Muscle of leg (tissue), 11 donors: ENCODE results near the gene GMEB2. TPM values are rescaled to one million over a fixed set of nuclear protein-coding genes. Genes with fewer than 3 reads are reported as not detected.

Experiments used
- DNase-seq: peaks from one replicate; pipeline ENCODE4 v3.0.0; 2013
- H3K27ac ChIP-seq: one replicate; pipeline ENCODE4 v1.5.1; 2013; ENCODE audit warnings: mild to moderate bottlenecking, low read length, control low read depth
- H3K27me3 ChIP-seq: one replicate; pipeline ENCODE4 v1.6.1; 2013; ENCODE audit warnings: low read length; ENCODE audit not compliant: control insufficient read depth, insufficient read depth
- H3K36me3 ChIP-seq: one replicate; pipeline ENCODE4 v1.6.1; 2013; ENCODE audit warnings: low read length; ENCODE audit not compliant: control insufficient read depth, insufficient read depth
- H3K4me1 ChIP-seq: one replicate; pipeline ENCODE4 v1.6.1; 2013; ENCODE audit warnings: low read length; ENCODE audit not compliant: control insufficient read depth, insufficient read depth
- H3K4me3 ChIP-seq: one replicate; pipeline ENCODE4 v1.5.1; 2013; ENCODE audit warnings: low read length, control low read depth
- H3K9me3 ChIP-seq: replicated peaks from 2 replicates; pipeline ENCODE4 v1.6.1; 2013; ENCODE audit warnings: low read depth, low read length; ENCODE audit not compliant: control insufficient read depth
- WGBS: methylation state at CpG from one replicate; pipeline ENCODE4 v1.1.5; 2013; ENCODE audit warnings: missing lambda C conversion rate; ENCODE audit not compliant: insufficient coverage; 5-methylcytosine and 5-hydroxymethylcytosine counted together
- polyA plus RNA-seq, 8 donors: library from polyadenylated mRNA; unstranded; fragments of 120-200 nt; gene quantifications; one replicate each; pipeline versions ENCODE4 v1.2.1 to v1.2.3, GENCODE V29; 2013; ENCODE audit warnings: inconsistent platforms in 1 of 8, low replicate concordance in 1 of 8; ENCODE audit not compliant: insufficient read length in 8 of 8, insufficient read depth in 1 of 8
- total RNA-seq: library from RNA; stranded (reverse); fragments of 120-200 nt; gene quantifications from one replicate; pipeline ENCODE4 v1.2.4, GENCODE V29; 2013

GMEB2 gene
- total and polyA plus RNA-seq, 9 donors = 5.9 to 9.5 (median 7.8) TPM

DNA sequence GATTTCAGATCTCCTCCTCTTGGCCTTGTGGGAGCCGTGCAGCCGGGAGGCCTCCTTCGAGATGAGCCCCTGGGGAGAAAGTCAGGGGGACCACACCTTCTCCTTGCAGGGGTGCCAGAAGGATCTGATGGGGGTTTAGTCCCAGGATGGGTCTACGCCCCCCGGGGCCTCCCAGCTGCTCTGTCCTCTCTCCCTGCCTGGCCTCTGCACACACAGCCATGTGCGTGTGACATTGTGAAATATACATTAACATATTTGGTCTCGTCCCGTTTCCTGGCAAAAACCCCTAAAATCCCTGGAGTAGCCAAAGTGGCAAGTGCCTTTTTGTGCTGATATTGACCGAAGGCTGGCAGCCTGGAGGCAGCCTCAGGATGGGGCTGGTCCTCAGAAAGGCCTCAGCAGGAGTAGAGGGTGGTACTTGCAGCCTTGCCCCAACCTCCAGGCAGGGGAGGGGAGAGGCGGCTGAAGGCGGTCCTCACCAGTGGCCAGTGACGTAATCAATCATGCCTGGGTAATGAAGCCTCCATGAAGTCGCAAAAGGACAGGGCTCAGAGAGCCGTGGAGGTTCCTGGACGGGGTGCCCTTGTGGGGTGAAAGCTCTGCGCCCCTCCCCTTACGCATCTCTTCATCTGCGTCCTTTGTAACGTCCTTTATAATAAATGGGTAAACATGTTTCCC lies 47.7 kb downstream of the GMEB2 start:
- H3K4me1 ChIP-seq = peaks cover 13% of the 10 kb centered on the region
- no peak overlapping the region for H3K4me3 ChIP-seq
- DNase-seq = no peak
- peaks cover 12% of the 10 kb centered on the region for H3K27me3 ChIP-seq
- no peaks in the 10 kb centered on the region for H3K9me3 ChIP-seq
- H3K27ac ChIP-seq = no peak overlapping the region
- H3K36me3 ChIP-seq = no peaks in the 10 kb centered on the region
- 59% methylated on average over 12 of the region's 19 CpGs for WGBS

DNA sequence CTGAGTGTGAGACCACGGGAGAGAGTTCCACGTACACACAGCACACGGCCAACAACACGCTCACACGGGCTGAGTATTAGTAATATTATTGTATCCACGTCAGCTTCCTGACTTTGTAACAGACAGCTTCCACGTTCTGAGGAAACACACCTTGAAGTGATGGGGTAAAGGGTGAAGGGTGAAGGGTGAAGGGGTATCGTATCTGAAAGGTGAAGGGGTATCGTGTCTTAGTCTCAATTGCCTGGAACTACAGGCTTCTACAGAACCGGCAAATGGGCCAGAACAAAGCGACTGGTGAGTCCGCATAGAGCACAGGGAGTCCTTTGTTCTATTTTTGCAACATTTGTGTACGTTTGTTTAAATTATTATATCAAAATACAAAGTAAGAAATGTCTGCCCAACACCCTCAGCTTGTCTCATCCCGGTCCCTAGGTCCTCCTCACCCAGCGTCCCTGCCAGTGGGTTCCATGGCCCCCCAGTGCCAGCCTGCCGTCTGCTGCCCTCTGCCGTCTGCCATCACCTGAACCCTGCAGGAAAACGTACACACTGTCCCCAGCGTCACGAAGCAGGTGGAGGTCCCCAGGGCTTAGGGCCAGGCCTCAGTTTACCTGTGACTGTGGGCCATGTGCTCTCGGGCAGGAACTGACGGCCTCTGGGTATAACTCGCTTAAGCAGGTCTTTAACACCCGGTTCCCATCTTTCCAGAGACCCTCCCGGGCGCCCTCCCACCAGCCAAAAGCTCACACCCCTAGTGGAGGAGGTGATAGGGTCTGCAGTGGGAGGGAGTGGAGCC lies 48.5 kb downstream of the GMEB2 start:
- no peak for DNase-seq
- 78% methylated on average over 17 of the region's 26 CpGs for WGBS
- no peaks in the 10 kb centered on the region for H3K36me3 ChIP-seq
- no peaks in the 10 kb centered on the region for H3K9me3 ChIP-seq
- no peak overlapping the region for H3K27ac ChIP-seq
- peaks cover 16% of the 10 kb centered on the region for H3K4me1 ChIP-seq
- no peak overlapping the region for H3K4me3 ChIP-seq
- H3K27me3 ChIP-seq = peaks cover 12% of the 10 kb centered on the region

DNA sequence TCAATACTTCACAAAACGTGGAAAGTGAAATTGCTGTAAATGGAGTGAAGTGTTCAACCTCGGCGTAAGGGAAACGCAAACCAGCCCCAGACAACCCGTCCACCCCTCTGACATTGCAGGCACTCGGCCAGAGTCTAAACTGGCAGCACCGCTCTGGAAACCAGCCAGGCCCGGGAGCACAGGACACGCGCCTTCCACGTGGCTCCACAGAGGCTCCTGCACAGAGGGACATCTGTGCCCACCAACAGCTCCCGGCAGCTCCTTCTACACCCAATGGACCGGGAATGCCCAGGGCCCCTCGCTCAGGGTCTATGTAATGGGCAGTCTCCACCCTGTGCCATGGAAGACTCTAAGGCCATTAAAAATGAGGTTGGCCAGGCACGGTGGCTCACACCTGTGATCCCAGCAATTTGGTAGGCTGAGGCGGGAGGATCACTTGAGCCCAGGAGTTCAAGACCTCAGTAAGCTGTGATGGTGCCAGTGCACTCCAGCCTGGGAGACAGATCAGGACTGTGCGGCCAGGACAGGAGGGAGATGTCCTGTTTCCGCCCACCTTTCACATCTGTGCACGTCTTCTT lies 49.5 kb downstream of the GMEB2 start:
- 78% methylated on average over 8 of the region's 19 CpGs for WGBS
- DNase-seq = no peak
- Histone ChIP-seq H3K27ac (no peak overlapping the region), H3K9me3 (no peaks in the 10 kb centered on the region), H3K4me1 (peaks cover 24% of the 10 kb centered on the region), H3K4me3 (no peak overlapping the region), H3K27me3 (peaks cover 12% of the 10 kb centered on the region), H3K36me3 (peaks cover 7% of the 10 kb centered on the region)

DNA sequence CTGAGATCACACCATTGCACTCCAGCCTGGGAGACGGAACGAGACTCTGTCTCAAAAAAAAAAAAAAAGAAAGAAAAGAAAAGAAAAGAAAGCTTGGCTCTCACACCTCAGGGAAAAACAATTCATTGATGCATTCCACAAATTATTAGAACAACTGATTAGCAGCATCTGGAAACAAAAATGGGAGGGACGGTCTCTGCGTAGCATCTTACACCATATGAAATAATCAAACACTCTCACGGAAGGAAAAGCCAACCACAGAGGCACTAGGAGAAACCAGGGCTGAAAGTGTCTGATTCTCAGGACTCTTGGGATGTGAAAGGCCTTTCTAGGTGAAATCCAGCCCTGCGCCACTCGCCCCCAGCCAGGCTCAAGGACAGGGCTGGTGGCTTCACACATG lies 50.6 kb downstream of the GMEB2 start:
- Histone ChIP-seq H3K27ac (no peak overlapping the region), H3K4me1 (peaks cover 24% of the 10 kb centered on the region), H3K4me3 (no peak overlapping the region), H3K27me3 (peaks cover 12% of the 10 kb centered on the region), H3K36me3 (peaks cover 14% of the 10 kb centered on the region), H3K9me3 (no peaks in the 10 kb centered on the region)
- 85% methylated on average over 2 of the region's 7 CpGs for WGBS
- no peak for DNase-seq

DNA sequence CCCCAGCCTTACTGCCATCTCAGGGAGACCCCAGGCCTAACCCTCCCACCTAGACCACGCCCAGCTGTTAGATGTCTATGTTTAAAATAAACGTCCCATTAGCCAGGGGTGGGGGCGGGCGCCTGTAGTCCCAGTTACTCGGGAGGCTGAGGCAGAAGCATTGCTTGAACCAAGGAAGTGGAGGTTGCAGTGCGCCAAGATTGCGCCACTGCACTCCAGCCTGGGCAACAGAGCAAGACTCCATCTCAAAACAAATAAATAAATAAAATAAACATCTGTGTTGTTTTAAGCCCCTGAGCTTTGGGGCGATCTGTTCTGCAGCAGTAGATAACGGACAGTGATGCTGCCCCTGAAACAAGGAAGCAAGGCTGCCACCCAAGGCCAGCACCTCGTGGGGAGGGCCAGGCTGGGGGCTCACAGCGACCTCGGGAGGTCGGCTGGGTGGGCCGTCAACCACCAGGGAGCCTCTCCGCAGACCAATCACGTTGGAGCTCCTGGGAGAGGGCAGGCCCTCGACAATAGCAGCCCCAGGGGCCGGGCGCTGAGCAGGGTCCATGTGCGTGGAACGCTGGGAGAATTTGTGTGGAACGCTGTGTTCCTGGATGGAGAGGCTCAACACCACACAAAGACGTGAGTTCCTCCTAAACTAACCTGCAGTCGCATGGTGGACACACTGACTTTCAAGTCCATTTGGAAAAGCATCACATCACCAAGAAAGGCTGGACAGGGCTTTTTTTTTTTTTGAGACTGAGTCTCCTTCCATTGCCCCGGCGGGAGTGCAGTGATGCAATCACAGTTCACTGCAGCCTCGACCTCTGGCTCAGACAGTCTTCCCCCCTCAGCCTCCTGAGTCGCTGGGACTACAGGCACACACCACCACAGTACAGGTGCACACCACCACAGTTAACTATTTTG lies 51.8 kb downstream of the GMEB2 start:
- 52% methylated on average over 18 of the region's 28 CpGs for WGBS
- Histone ChIP-seq H3K4me1 (peaks cover 27% of the 10 kb centered on the region), H3K36me3 (peaks cover 17% of the 10 kb centered on the region), H3K27ac (no peak overlapping the region), H3K27me3 (peaks cover 12% of the 10 kb centered on the region), H3K9me3 (no peaks in the 10 kb centered on the region), H3K4me3 (no peak overlapping the region)
- DNase-seq = no peak

DNA sequence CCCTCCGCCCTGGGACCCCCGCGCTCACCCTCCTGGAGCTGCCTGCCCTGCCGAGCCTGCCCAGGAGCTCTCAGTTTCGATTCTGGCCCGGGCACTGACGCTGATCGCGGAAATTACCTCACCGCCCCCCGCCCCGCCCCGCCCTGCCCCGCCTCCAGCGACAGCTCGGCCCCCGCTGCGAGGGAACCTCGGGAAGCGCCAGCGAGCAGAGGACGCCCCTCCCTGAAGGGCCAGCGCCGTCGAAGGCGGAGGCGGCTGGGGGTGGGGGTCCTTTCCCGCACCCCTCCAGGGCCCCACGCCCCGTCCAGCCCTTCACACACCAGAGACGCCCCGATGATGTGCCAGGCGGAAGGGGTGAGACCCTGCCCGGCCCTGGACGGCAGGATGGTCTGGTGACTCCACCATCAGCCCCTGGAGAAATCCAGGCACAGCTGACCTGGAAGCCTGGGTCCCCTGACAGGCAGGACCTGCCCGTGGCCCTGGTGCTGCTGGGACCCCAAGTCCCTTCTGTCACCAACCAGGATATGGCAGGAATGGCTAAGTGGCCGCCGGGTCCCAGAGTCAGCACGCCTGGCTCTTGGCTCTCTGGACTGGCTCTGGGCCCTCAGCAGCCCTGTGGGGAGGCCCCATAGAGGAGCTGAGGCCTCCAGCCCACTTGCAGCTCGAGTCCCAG lies 52.6 kb downstream of the GMEB2 start, which contains the start of gene HELZ2:
Gene HELZ2 (minus strand): TSS at position 84 of the 673 bp plus-strand sequence. CDS start 1,854 bp downstream, outside the sequence.
- DNase-seq = peak; percentile 83
- Histone ChIP-seq H3K27me3 (peaks cover 8% of the 10 kb centered on the region), H3K4me3 (peak within 1 kb of the TSS; percentile 82), H3K27ac (peak within 1 kb of the TSS; percentile 74), H3K36me3 (peaks cover 22% of the 10 kb centered on the region), H3K9me3 (no peaks in the 10 kb centered on the region), H3K4me1 (peaks cover 32% of the 10 kb centered on the region)
- 9% methylated on average over 15 of the region's 40 CpGs for WGBS

DNA sequence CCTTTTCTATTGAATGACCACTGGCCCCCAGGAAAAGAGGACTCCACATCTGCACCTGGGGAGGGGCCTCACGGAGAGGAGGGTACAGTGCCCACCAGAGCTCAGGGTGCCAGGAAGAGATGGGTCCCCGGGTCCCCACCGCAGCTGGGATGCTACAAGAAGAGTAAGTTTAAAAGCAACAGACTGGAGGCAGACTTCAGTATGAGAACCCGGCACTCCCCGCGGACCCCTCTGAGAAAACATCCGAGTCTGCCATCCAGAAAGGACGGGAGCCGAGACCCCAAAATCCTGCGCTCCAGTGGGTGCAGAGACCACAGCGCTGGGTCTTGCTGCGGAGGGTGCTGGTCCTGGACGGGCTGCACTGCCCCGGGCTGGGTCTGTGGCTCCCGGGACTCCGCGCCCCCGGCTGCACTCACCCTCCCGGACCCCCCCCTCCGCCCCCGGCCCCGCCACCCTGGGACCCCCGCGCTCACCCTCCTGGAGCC lies 53.2 kb downstream of the GMEB2 start:
- WGBS = 8% methylated on average over 12 of the region's 24 CpGs
- Histone ChIP-seq H3K36me3 (peaks cover 23% of the 10 kb centered on the region), H3K4me1 (peaks cover 37% of the 10 kb centered on the region), H3K27ac (peak overlapping the region; percentile 74), H3K4me3 (peak overlapping the region; percentile 82), H3K27me3 (peaks cover 3% of the 10 kb centered on the region), H3K9me3 (no peaks in the 10 kb centered on the region)
- no peak for DNase-seq

DNA sequence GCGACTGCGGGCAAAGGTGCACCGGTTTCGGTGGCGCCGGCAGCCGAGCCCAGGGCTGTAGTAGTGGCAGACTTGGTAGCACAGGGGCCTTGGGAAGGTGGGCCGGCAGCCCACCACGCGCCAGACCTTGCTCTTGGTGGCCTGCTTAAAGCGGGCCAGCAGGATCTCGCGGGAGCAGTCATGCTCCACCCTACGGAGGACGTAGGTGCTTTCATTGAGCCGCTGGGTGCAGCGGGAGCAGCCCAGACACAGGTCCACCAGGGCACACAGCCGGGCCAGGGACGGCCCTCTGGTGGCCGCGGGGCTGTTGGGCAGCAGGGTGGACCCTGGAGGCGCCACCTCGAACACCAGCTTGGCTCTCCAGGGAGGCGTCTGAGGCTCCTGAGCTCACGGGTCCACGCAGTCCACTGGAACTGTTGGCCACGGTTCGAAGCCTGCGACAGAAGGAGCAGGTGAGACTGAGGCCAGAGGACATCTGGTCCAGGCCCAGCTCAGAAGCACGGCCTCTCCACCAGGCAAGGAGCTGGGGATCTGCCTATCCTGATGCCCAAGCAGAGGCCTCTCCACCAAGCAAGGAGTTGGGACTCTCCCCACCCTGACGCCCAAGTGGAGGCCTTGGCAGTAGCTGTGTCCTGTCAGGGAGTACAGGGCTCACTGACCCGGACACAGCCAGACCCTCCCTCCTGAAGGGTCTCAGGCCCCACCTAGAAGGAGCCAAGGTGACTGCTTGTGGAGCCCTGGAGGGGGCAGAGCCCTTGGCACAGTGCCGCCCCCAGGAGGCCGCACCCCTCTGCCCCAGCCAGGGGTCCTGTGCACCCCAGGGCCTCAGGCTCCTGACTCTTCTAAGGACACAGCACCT lies 53.9 kb downstream of the GMEB2 start:
- Histone ChIP-seq H3K4me1 (peaks cover 40% of the 10 kb centered on the region), H3K4me3 (peak overlapping the region; percentile 82)
- WGBS = 86% methylated on average over 32 of the region's 34 CpGs

More for the DNA sequence above, 53.9 kb downstream of the GMEB2 start:
- DNase-seq = no peak
- peaks cover 29% of the 10 kb centered on the region for H3K36me3 ChIP-seq
- peak overlapping the region; percentile 74 for H3K27ac ChIP-seq
- H3K27me3 ChIP-seq = peaks cover 3% of the 10 kb centered on the region
- H3K9me3 ChIP-seq = no peaks in the 10 kb centered on the region
